CD4-positive, alpha-beta T cell treated with Interleukin-12 subunit alpha and Interleukin-12 subunit beta, for 1 hour (primary cell): ENCODE measurements around the gene RAD52.

Source experiments
- DNase-seq: peaks from one replicate; pipeline ENCODE4 v3.0.0-alpha.2; 2020

Gene RAD52

GRCh38 chr12:949453-950191 lies at the start of gene RAD52:
Gene RAD52, minus strand, starts transcription at chr12:949694. Its CDS starts 16,636 bp downstream, at chr12:933058.
- peak; percentile 97 for DNase-seq

- DNase-seq: no peak
Observed at GRCh38 chr12:998020-998874, 48.8 kb upstream of the RAD52 start.

DNA sequence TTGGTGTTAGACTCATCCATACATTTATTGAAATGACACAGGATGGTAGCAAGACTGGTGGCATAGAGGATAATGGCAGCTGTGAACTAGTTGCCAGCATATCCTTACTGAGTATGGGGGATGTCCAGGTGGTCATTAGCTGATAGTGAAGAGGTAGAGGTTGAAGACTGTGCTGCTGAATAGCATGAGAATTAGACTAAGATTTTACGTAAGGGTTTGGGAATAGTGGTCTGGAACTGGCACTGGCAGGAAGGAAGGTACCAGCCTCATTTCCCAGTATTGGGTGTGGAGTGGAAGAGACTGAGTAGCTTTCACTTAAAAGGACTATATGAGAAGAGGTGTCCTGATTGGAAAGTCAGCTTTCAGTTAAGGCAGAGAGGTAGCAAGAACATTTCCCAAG lies 48.0 kb upstream of the RAD52 start:
- no peak for DNase-seq

DNA sequence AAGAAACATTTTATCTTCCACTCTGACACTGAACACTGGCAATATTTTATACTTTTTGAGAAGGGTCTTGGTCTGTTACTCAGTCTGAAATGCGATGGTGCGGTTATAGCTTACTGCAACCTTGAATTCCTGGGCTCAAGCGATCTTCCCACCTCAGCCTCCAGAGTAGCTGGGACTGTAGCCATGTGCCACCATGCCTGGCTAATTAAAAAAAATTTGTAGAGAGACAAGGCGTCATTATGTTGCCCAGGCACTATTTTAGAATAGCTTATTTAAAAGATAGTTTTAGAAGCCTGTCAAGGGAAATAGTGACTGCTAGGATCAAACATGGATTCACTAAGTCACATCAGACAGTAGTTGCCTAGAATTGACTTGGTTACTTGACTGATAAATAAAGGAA lies 47.4 kb upstream of the RAD52 start:
- no peak for DNase-seq

DNA sequence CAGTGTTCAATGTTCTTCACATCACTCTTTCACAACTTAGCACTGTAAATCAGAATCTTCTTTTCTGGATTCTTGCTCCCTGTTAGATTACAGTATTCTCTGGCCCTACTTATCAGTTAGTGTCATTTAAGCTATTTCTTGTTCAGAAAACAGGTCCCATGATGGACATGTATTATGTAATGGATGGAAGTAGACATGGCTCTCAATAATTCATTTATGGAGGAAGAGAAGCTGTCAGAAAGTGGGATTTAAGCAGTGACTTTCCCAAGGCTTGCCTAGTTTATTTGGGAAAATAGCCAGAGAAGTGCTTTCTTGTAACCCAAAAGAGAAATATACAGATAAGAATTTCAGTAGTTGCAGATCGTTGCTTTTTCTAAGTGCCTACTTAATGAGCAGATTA lies 43.2 kb upstream of the RAD52 start:
- DNase-seq: no peak

GRCh38 chr12:991350-992333 lies 42.1 kb upstream of the RAD52 start:
- DNase-seq: peak; percentile 45

- peak; percentile 88 for DNase-seq
Observed at GRCh38 chr12:990661-991349, 41.3 kb upstream of the RAD52 start, which contains the start of gene ERC1. Gene ERC1, plus strand, starts transcription at chr12:991223. Its CDS starts 36,681 bp downstream, at chr12:1027904.

DNA sequence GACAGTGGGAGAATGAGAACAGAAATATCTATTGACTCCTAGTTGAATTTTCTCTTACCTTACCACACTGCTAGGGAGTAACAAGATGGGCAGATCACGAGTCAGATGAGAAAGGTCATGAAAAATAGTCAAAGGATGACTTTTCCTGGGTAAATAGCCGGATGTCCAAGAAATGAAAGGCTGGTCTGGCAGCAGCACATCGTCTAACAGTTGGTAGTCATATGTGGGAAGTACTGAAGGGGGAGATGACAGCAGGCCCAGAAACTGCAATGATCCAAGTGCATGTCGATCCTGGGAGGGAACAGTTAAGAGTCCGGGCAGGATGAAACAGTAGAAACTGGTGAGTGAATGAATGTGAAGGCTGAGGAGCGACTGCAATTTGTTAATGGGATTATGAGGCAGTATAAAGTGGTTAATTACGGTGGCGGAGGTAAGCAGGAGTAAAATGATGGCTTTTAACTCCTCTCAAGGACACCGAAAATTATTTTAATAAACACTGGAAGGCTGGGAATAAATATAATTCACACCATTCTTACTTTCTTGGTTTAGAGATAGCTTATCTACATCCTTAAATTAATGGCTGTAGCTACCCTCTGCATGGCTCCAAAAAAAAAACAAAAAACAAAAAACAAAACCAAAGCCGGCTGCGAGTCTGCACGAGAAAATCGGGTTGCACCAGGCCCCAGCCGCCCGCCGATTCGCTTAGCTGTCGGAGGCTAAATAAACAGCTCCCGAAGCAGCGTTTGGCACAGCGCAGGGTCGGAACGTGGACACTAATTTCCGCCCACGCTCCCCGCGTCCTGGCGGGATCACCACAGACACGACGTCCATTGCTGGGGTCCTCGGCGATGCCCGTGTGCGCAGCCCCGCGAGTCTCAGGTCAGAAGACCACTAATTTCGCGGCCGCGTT lies 40.5 kb upstream of the RAD52 start:
- peak; percentile 46 for DNase-seq

DNA sequence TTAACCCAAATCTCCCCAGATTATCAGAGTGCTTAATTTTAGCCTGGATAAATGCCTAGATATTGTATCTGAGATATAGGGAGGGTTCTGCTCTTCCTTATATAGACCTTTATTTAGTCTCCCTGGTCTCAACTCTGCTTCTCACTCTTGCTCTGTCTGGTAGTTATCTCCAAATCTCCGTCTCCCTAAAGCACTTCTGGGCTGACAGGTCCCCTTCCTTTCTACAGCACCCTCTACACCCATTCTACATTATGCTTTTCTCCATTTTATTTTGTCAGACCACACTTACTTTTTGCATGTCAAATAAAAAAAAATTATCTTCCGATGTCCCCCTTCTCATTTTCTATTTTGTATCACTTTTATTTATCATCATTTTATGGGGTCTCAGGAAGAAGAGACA lies 39.6 kb upstream of the RAD52 start:
- no peak for DNase-seq

DNA sequence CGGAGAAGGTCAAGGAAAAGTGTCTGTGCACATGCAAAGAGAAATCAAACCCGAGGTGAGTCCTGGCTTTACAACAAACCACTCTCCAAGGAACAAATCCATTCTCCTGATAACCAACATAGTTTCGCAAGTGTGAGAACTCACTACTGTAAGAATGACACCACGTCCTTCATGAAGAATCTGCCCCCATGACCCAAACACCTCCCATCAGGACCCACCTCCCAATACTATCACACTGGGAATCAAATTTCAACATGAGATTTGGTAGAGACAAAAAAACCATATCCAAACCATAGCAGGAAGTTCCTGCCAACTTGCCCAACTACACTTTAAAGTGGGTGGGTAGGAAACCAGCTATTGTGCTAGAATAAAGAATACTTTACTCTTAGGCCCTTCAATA lies 39.2 kb upstream of the RAD52 start:
- no peak for DNase-seq

GRCh38 chr12:981961-982360 lies 32.5 kb upstream of the RAD52 start:
- DNase-seq: no peak

- DNase-seq: no peak
Observed at GRCh38 chr12:981176-981828, 31.8 kb upstream of the RAD52 start.

DNA sequence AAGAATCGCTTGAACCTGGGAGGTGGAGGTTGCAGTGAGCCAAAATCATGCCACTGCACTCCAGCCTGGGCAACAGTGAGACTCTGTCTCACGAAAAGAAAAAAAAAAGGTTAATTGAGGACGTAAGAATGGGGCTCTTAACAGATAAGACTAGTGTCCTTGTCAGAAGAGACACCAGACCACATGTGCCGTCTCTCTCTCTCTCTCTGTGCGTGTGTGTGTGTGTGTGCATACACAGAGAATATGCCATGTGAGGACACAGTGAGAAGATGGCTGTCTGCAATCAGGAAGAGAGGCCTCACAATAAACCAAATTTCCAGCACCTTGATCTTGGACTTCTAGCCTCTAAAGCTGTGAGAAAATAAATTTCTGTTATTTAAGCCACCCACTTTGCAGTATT lies 29.9 kb upstream of the RAD52 start:
- DNase-seq: no peak

- DNase-seq: no peak
Observed at GRCh38 chr12:977156-977555, 27.7 kb upstream of the RAD52 start.

- DNase-seq: no peak
Observed at GRCh38 chr12:976644-977043, 27.1 kb upstream of the RAD52 start.

DNA sequence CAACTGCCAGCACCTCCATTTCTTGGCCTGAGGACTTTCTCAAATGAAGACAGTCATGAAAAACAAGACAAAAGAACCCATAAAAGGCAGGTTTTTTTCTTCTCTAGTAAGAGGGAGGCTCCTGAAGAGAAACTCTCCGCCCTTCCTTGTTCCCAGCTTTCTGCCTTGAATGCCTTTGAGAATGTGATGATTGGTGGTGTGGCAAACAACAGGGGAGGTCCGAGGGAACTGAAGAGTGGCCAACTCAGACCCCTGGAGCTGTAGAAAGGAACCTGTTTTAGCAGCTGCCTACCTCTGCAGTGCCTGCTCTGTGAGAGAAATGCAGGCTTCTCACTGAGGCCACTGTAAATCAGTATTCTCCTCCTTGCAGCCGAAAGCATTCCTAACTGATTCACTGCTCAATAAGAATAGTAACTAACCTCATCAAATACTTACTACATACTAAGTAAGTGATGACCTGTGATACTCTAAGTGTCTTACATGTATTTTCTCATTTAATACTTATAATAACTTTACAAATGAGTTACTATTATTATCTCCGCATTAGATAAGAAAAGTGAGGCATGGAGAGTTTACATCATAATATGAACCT lies 24.9 kb upstream of the RAD52 start:
- DNase-seq: no peak

- DNase-seq: no peak
Observed at GRCh38 chr12:971991-972390, 22.5 kb upstream of the RAD52 start.

- no peak for DNase-seq
Observed at GRCh38 chr12:969821-970220, 20.3 kb upstream of the RAD52 start.

GRCh38 chr12:968545-968944 lies 19.1 kb upstream of the RAD52 start:
- DNase-seq: no peak

GRCh38 chr12:967641-968040 lies 18.1 kb upstream of the RAD52 start:
- no peak for DNase-seq
